Activated CD4-positive, alpha-beta memory T cell treated with anti-CD3 and anti-CD28 coated beads for 36 hours (primary cell): ENCODE results near the gene PPP1R7. TPM values are rescaled to one million over a fixed set of nuclear protein-coding genes. Genes with fewer than 3 reads are reported as not detected.
"Not testable (repeated sequence)": the region's sequence is repeated elsewhere in the genome, so short reads cannot be mapped to it uniquely, and the experiment has no call there.

ENCODE experiments used
- CTCF ChIA-PET: fragments of 350-600 bp; sonication (Branson Sonifier 250); formaldehyde crosslinking; loops from one replicate; lab custom pipeline; 2021; ENCODE audit warnings: antibody characterized with exemption, inconsistent platforms; lab: Charles Lee
- POLR2A ChIA-PET: fragments of 350-600 bp; sonication (Branson Sonifier 250); formaldehyde crosslinking; loops from one replicate; lab custom pipeline; 2021; ENCODE audit warnings: antibody characterized with exemption; lab: Charles Lee
- DNase-seq: peaks from one replicate; pipeline ENCODE4 v3.0.0-alpha.2; 2020
- H3K27ac Mint-ChIP-seq: one replicate; pipeline ENCODE4 v1.8.0; 2021; ENCODE audit warnings: mixed read lengths
- H3K27me3 Mint-ChIP-seq: one replicate; pipeline ENCODE4 v1.8.0; 2021; ENCODE audit warnings: mixed read lengths
- H3K36me3 Mint-ChIP-seq: one replicate; pipeline ENCODE4 v1.8.0; 2021; ENCODE audit warnings: mixed read lengths
- H3K4me1 Mint-ChIP-seq: one replicate; pipeline ENCODE4 v1.8.0; 2021; ENCODE audit warnings: low read depth, mixed read lengths
- H3K4me3 Mint-ChIP-seq: one replicate; pipeline ENCODE4 v1.8.0; 2021; ENCODE audit warnings: mild to moderate bottlenecking, mixed read lengths
- H3K9me3 Mint-ChIP-seq: one replicate; pipeline ENCODE4 v1.8.0; 2021; ENCODE audit warnings: mixed read lengths
- intact Hi-C: fragments of 100-400 bp; cut with micrococcal nuclease; formaldehyde crosslinking; loops from one replicate; pipeline ENCODE4 v1.15.1; 2023
- total RNA-seq, 2 experiments: library from RNA; stranded (reverse); gene quantifications; one replicate each; pipeline ENCODE4 v1.2.3, GENCODE V29; 2021

PPP1R7 gene
- 100 to 1,000 TPM; 123 to 132 TPM for total RNA-seq

DNA sequence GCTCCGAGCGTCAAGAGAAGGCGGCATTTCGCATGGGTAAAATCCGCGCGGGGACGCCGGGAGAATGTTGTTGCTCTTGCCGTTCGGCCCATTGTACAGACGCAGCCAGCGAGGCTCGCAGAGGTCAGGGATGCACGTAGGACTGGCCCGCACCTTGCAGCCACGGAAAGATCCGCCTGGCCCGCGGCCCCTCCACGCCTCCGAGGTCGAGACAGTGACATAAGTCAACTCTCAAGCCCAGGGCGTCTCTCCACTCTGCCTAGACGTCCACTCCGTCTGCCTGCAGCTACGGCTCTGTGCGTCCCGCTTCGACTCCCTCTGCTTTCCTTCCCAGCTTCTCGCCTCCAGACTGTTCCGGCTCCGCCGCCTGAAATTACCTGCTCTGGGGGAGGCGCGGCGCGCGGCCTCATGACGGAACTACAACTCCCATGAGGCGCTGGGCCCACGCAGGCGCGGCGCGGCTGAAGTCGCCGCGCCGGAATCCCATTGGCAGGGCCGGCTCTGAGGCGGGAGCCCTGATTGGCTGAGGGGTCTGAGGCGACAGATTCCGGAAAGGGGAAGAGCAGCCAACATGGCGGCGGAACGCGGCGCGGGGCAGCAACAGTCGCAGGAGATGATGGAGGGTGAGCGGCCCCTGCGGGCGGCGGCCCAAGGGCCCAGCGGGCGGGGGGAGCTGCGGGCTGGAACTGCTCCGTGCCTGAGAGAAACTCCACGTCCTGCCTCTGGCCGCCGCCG lies at the start of gene PPP1R7:
Gene PPP1R7, plus strand, starts transcription at position 543 of the 735 bp plus-strand sequence. Its CDS starts 29 bp downstream, at position 572.
- POLR2A ChIA-PET = interaction anchor here (0.6 to 4.4 kb wide), 14 partner anchors 12 to 589 kb away, joined by 3 to 28 read pairs (median 3); partner anchors contain the start of genes DUSP28 and MTERF4
- peak within 1 kb of the TSS; percentile 86 for H3K27ac Mint-ChIP-seq
- DNase-seq = peak; percentile 98
- H3K27me3 Mint-ChIP-seq = no peaks in the 10 kb centered on the region
- H3K36me3 Mint-ChIP-seq = peaks cover 9% of the 10 kb centered on the region
- H3K4me1 Mint-ChIP-seq = peaks cover 56% of the 10 kb centered on the region
- CTCF ChIA-PET = interaction anchor here (0.8 to 3.6 kb wide), 8 partner anchors 8 to 487 kb away, joined by 3 to 30 read pairs (median 4); partner anchors contain the start of gene ATG4B
- H3K9me3 Mint-ChIP-seq = no peaks in the 10 kb centered on the region
- intact Hi-C loops = loop anchor here (1.0 to 5.0 kb wide), 10 partner anchors 23 to 583 kb away; partner anchors contain the start of genes HDLBP, MTERF4, RNPEPL1 and SEPTIN2
- peak within 1 kb of the TSS; percentile 93 for H3K4me3 Mint-ChIP-seq

- H3K9me3 Mint-ChIP-seq = no peaks in the 10 kb centered on the region
- ChIA-PET POLR2A (interaction anchor here (1.0 to 4.2 kb wide), 5 partner anchors 8 to 51 kb away, joined by 3 to 28 read pairs (median 5); partner anchors contain the start of genes PASK and PPP1R7), CTCF (interaction anchor here (0.5 to 2.3 kb wide), 3 partner anchors 10 to 456 kb away, joined by 4 to 7 read pairs (median 4); no protein-coding TSS in a partner anchor)
- peaks cover 61% of the 10 kb centered on the region for H3K4me1 Mint-ChIP-seq
- intact Hi-C loops = loop anchor here (1.0 to 5.0 kb wide), 3 partner anchors 10 to 535 kb away; partner anchors contain the start of genes PASK and RNPEPL1
- peak; percentile 93 for DNase-seq
- H3K27me3 Mint-ChIP-seq = no peaks in the 10 kb centered on the region
- H3K27ac Mint-ChIP-seq = peak within 1 kb of the TSS; percentile 95
- H3K36me3 Mint-ChIP-seq = peaks cover 30% of the 10 kb centered on the region
- H3K4me3 Mint-ChIP-seq = peak within 1 kb of the TSS; percentile 91
Observed at GRCh38 chr2:241102239-241102803, 47.9 kb upstream of the PPP1R7 start, which contains the start of gene MTERF4. Gene MTERF4, minus strand, starts transcription at chr2:241102287. Its CDS starts 14 bp downstream, at chr2:241102273.

GRCh38 chr2:241103176-241103595 lies 47.1 kb upstream of the PPP1R7 start:
- H3K4me3 Mint-ChIP-seq = peak overlapping the region; percentile 91
- peak overlapping the region; percentile 95 for H3K27ac Mint-ChIP-seq
- intact Hi-C loops = loop anchor here (2.0 to 5.0 kb wide), 2 partner anchors 46 to 536 kb away; partner anchors contain the start of genes PASK and RNPEPL1
- no peaks in the 10 kb centered on the region for H3K27me3 Mint-ChIP-seq
- H3K9me3 Mint-ChIP-seq = no peaks in the 10 kb centered on the region
- DNase-seq = no peak
- peaks cover 56% of the 10 kb centered on the region for H3K4me1 Mint-ChIP-seq
- ChIA-PET POLR2A (interaction anchor here (0.7 to 1.9 kb wide), 3 partner anchors 7 to 47 kb away, joined by 3 to 8 read pairs (median 5); partner anchors contain the start of gene PPP1R7), CTCF (interaction anchor here (1.8 kb wide), 1 partner anchor 10 kb away, joined by 4 read pairs; no protein-coding TSS in a partner anchor)
- H3K36me3 Mint-ChIP-seq = peaks cover 31% of the 10 kb centered on the region

- DNase-seq, H3K4me3 Mint-ChIP-seq, H3K9me3 Mint-ChIP-seq, H3K27me3 Mint-ChIP-seq, POLR2A ChIA-PET, H3K27ac Mint-ChIP-seq: not testable (repeated sequence)
- intact Hi-C loops = loop anchor here (5.0 kb wide), 1 partner anchor 537 kb away; the partner anchor contains the start of gene RNPEPL1
- Mint-ChIP-seq H3K36me3 (peaks cover 28% of the 10 kb centered on the region), H3K4me1 (peaks cover 55% of the 10 kb centered on the region)
- CTCF ChIA-PET = interaction anchor here (0.6 to 1.0 kb wide), 2 partner anchors 26 to 596 kb away, joined by 3 read pairs; no protein-coding TSS in a partner anchor
Observed at GRCh38 chr2:241104611-241105010, 45.7 kb upstream of the PPP1R7 start.

GRCh38 chr2:241105641-241106040 lies 44.6 kb upstream of the PPP1R7 start:
- no peaks in the 10 kb centered on the region for H3K9me3 Mint-ChIP-seq
- H3K4me3 Mint-ChIP-seq = no peak overlapping the region
- peaks cover 52% of the 10 kb centered on the region for H3K4me1 Mint-ChIP-seq
- ChIA-PET CTCF (no interaction called here), POLR2A (no interaction called here)
- intact Hi-C loops = no loop called here
- no peak for DNase-seq
- peak overlapping the region; percentile 54 for H3K27ac Mint-ChIP-seq
- H3K27me3 Mint-ChIP-seq = no peaks in the 10 kb centered on the region
- H3K36me3 Mint-ChIP-seq = peaks cover 35% of the 10 kb centered on the region

- H3K27ac Mint-ChIP-seq = peak overlapping the region; percentile 38
- intact Hi-C loops = no loop called here
- no peaks in the 10 kb centered on the region for H3K9me3 Mint-ChIP-seq
- peaks cover 49% of the 10 kb centered on the region for H3K36me3 Mint-ChIP-seq
- H3K27me3 Mint-ChIP-seq = no peaks in the 10 kb centered on the region
- H3K4me1 Mint-ChIP-seq = peaks cover 50% of the 10 kb centered on the region
- CTCF ChIA-PET = no interaction called here
- no peak overlapping the region for H3K4me3 Mint-ChIP-seq
- POLR2A ChIA-PET = no interaction called here
- no peak for DNase-seq
Observed at GRCh38 chr2:241107031-241107783, 43.1 kb upstream of the PPP1R7 start.

GRCh38 chr2:241108271-241109209 lies 41.7 kb upstream of the PPP1R7 start:
- H3K4me1 Mint-ChIP-seq = peaks cover 51% of the 10 kb centered on the region
- H3K27ac Mint-ChIP-seq = peak overlapping the region; percentile 96
- H3K9me3 Mint-ChIP-seq = no peaks in the 10 kb centered on the region
- peak; percentile 9 for DNase-seq
- H3K4me3 Mint-ChIP-seq = peak overlapping the region; percentile 85
- CTCF ChIA-PET = no interaction called here
- POLR2A ChIA-PET = no interaction called here
- H3K27me3 Mint-ChIP-seq = no peaks in the 10 kb centered on the region
- intact Hi-C loops = no loop called here
- peaks cover 54% of the 10 kb centered on the region for H3K36me3 Mint-ChIP-seq

GRCh38 chr2:241109210-241110088 lies 40.8 kb upstream of the PPP1R7 start:
- DNase-seq = peak; percentile 62
- intact Hi-C loops = no loop called here
- Mint-ChIP-seq H3K4me1 (peaks cover 45% of the 10 kb centered on the region), H3K27ac (peak overlapping the region; percentile 96), H3K36me3 (peaks cover 58% of the 10 kb centered on the region), H3K9me3 (no peaks in the 10 kb centered on the region), H3K27me3 (no peaks in the 10 kb centered on the region), H3K4me3 (peak overlapping the region; percentile 85)
- POLR2A ChIA-PET = interaction anchor here (0.8 to 1.8 kb wide), 3 partner anchors 7 to 14 kb away, joined by 3 to 8 read pairs (median 7); partner anchors contain the start of gene MTERF4
- CTCF ChIA-PET = no interaction called here

DNA sequence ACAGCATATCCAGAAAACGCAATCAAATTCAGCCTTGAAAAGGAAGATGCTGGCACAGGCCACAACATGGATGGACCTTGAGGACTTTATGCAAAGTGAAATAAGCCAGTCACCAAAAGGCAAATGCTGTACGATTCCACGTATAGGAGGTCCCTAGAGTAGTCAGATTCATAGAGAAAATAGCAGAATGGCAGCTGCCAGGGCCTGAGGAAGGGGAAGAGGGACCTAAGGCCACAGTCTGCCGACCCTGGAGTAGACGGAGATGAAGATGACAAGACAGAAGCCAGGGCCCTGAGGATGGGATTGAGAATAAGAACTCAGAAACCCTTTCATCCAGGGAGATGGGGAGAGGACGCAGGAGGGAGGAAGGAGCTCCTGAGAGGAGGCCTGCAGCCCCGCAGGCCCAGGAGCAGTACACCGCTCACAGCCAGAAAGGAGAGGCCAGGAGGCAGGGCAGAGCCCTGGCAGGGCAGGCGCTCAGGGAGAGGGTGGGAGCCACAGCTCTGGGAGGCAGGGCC lies 40.1 kb upstream of the PPP1R7 start:
- Mint-ChIP-seq H3K27ac (peak overlapping the region; percentile 96), H3K36me3 (peaks cover 65% of the 10 kb centered on the region), H3K27me3 (no peaks in the 10 kb centered on the region), H3K4me1 (peaks cover 45% of the 10 kb centered on the region), H3K9me3 (no peaks in the 10 kb centered on the region), H3K4me3 (peak overlapping the region; percentile 85)
- DNase-seq = no peak
- ChIA-PET CTCF (no interaction called here), POLR2A (interaction anchor here (0.8 to 1.8 kb wide), 3 partner anchors 8 to 14 kb away, joined by 3 to 8 read pairs (median 7); partner anchors contain the start of gene MTERF4)
- intact Hi-C loops = no loop called here
